Right lobe of liver (tissue), 4 donors: ENCODE data around the gene GPSM3.

Source experiments
- POLR2A ChIP-seq: fragments of 450-650 bp; IDR thresholded peaks from one replicate; pipeline ENCODE4 v1.6.1; 2017; ENCODE audit warnings: antibody characterized with exemption, mild to moderate bottlenecking
- TF ChIP-seq, protein P1 (sequence below), 4 donors: fragments of 200-600 bp in 3 of 4; fragments of 450-650 bp in 1 of 4; IDR thresholded peaks; one replicate each; pipeline versions ENCODE4 v1.5.1 to v1.8.0; 2016 to 2022; ENCODE audit warnings: antibody characterized with exemption in 4 of 4, mild to moderate bottlenecking in 2 of 4
- donor health status: DM: no; HTN: no; CAD: no.
- donor health status: DM: no; HTN: no; CAD: no.
- donor health status: DM: no; HTN: yes; CAD: no.

- TF ChIP-seq, protein P1, sequence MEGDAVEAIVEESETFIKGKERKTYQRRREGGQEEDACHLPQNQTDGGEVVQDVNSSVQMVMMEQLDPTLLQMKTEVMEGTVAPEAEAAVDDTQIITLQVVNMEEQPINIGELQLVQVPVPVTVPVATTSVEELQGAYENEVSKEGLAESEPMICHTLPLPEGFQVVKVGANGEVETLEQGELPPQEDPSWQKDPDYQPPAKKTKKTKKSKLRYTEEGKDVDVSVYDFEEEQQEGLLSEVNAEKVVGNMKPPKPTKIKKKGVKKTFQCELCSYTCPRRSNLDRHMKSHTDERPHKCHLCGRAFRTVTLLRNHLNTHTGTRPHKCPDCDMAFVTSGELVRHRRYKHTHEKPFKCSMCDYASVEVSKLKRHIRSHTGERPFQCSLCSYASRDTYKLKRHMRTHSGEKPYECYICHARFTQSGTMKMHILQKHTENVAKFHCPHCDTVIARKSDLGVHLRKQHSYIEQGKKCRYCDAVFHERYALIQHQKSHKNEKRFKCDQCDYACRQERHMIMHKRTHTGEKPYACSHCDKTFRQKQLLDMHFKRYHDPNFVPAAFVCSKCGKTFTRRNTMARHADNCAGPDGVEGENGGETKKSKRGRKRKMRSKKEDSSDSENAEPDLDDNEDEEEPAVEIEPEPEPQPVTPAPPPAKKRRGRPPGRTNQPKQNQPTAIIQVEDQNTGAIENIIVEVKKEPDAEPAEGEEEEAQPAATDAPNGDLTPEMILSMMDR (IDR thresholded peaks at IDR 0.05), result no peak
- TF ChIP-seq POLR2A, result no peak
These were observed 23.4 kb downstream of the GPSM3 start for GRCh38 chr6:32168807-32169591.
